ENCODE data around the gene KCNK4. TPM values are rescaled to one million over a fixed set of nuclear protein-coding genes. Genes with fewer than 3 reads are reported as not detected.

KCNK4 gene
- polyA plus RNA-seq, 3 donors: 0.13 TPM; not detected in 2

GRCh38 chr11:64253043-64253442 is 38.1 kb upstream of the KCNK4 start:
- DNase-seq (ENCODE audit: low read depth in 3 of 3, low spot score in 2 of 3): no peak

GRCh38 chr11:64253481-64253880 is 37.6 kb upstream of the KCNK4 start:
- no peak for DNase-seq (ENCODE audit: low read depth in 3 of 3, low spot score in 2 of 3)

GRCh38 chr11:64254326-64254725 is 36.8 kb upstream of the KCNK4 start:
- DNase-seq (ENCODE audit: low read depth in 3 of 3, low spot score in 2 of 3): no peak

- no peak for DNase-seq (ENCODE audit: low read depth in 3 of 3, low spot score in 2 of 3)
Observed at GRCh38 chr11:64255135-64256128, 35.7 kb upstream of the KCNK4 start.

- no peak for DNase-seq (ENCODE audit: low read depth in 3 of 3, low spot score in 2 of 3)
Observed at GRCh38 chr11:64256300-64256699, 34.8 kb upstream of the KCNK4 start.

GRCh38 chr11:64258356-64258755 is 32.7 kb upstream of the KCNK4 start:
- no peak for DNase-seq (ENCODE audit: low read depth in 3 of 3, low spot score in 2 of 3)

GRCh38 chr11:64258946-64259532 is 32.1 kb upstream of the KCNK4 start:
- no peak for DNase-seq (ENCODE audit: low read depth in 3 of 3, low spot score in 2 of 3)

GRCh38 chr11:64259533-64260067 is 31.5 kb upstream of the KCNK4 start:
- no peak for DNase-seq (ENCODE audit: low read depth in 3 of 3, low spot score in 2 of 3)

GRCh38 chr11:64260147-64260708 is 30.9 kb upstream of the KCNK4 start:
- no peak for DNase-seq (ENCODE audit: low read depth in 3 of 3, low spot score in 2 of 3)

GRCh38 chr11:64261556-64262080 is 29.5 kb upstream of the KCNK4 start:
- DNase-seq (ENCODE audit: low read depth in 3 of 3, low spot score in 2 of 3): no peak

- DNase-seq (ENCODE audit: low read depth in 3 of 3, low spot score in 2 of 3): no peak
Observed at GRCh38 chr11:64262271-64263002, 28.7 kb upstream of the KCNK4 start.

GRCh38 chr11:64263021-64263946 is 27.8 kb upstream of the KCNK4 start:
- no peak for DNase-seq (ENCODE audit: low read depth in 3 of 3, low spot score in 2 of 3)

GRCh38 chr11:64263947-64264317 is 27.2 kb upstream of the KCNK4 start:
- no peak for DNase-seq (ENCODE audit: low read depth in 3 of 3, low spot score in 2 of 3)

- DNase-seq (ENCODE audit: low read depth in 3 of 3, low spot score in 2 of 3): no peak
Observed at GRCh38 chr11:64264371-64264852, 26.7 kb upstream of the KCNK4 start.

- DNase-seq (ENCODE audit: low read depth in 3 of 3, low spot score in 2 of 3): no peak
Observed at GRCh38 chr11:64265176-64266160, 25.6 kb upstream of the KCNK4 start.

GRCh38 chr11:64266339-64266738 is 24.8 kb upstream of the KCNK4 start:
- no peak for DNase-seq (ENCODE audit: low read depth in 3 of 3, low spot score in 2 of 3)

- DNase-seq (ENCODE audit: low read depth in 3 of 3, low spot score in 2 of 3): no peak
Observed at GRCh38 chr11:64267207-64267945, 23.7 kb upstream of the KCNK4 start.
